ENCODE results near the gene RBM4. TPM values are rescaled to one million over a fixed set of nuclear protein-coding genes. Genes with fewer than 3 reads are reported as not detected.

The RBM4 gene
- total RNA-seq, 1 experiment from 2014 or later, result 94.4 TPM

- H3K9me3 ChIP-seq (ENCODE audit: control insufficient read depth in 1 of 2, insufficient read depth in 1 of 2, low read depth in 1 of 2, low read length in 2 of 2), result no peaks in the 10 kb centered on the region
- H3K36me3 ChIP-seq (ENCODE audit: control insufficient read depth in 1 of 2, insufficient read depth in 2 of 2, low read length in 2 of 2), result no peaks in the 10 kb centered on the region
- no peaks in the 10 kb centered on the region for H4K20me1 ChIP-seq (ENCODE audit: insufficient read depth)
- DNase-seq (ENCODE audit: low read depth, low spot score) (no peak), ATAC-seq (no peak)
- no peak overlapping the region for H2AFZ ChIP-seq (ENCODE audit: low read depth, low read length, poor library complexity, severe bottlenecking)
- no peak for TF ChIP-seq JUND (IDR thresholded peaks at IDR 0.05)
- no peak for TF ChIP-seq CBX3 (IDR thresholded peaks at IDR 0.05; ENCODE audit: low read depth)
- no peak for TF ChIP-seq REST (IDR thresholded peaks at IDR 0.05; ENCODE audit: low read depth)
- TF ChIP-seq ZFX (IDR thresholded peaks at IDR 0.05), result no peak
- no peak for TF ChIP-seq ATF3 (IDR thresholded peaks at IDR 0.05)
- no peak for TF ChIP-seq EZH2 (IDR thresholded peaks at IDR 0.05)
- no peak for TF ChIP-seq YY1 (IDR thresholded peaks at IDR 0.05; ENCODE audit: extremely low read depth, insufficient replicate concordance, low read depth, low read length)
- TF ChIP-seq EZH2phosphoT487 (IDR thresholded peaks at IDR 0.05; ENCODE audit: borderline replicate concordance), result no peak
- TF ChIP-seq SP1 (IDR thresholded peaks at IDR 0.05; ENCODE audit: low read depth), result no peak
- TF ChIP-seq RAD21 (IDR thresholded peaks at IDR 0.05; ENCODE audit: low read depth), result no peak
- TF ChIP-seq FOSL1 (IDR thresholded peaks at IDR 0.05; ENCODE audit: low read depth), result no peak
- no peak for TF ChIP-seq MAX (IDR thresholded peaks at IDR 0.05)
- TF ChIP-seq CEBPB (IDR thresholded peaks at IDR 0.05; ENCODE audit: low read depth), result no peak
- TF ChIP-seq SIN3A (IDR thresholded peaks at IDR 0.05; ENCODE audit: low read depth), result no peak
- TF ChIP-seq SRF (IDR thresholded peaks at IDR 0.05; ENCODE audit: low read depth), result no peak
- TF ChIP-seq ZNF274 (IDR thresholded peaks at IDR 0.05; ENCODE audit: low read depth, low read length), result no peak
- TF ChIP-seq CTCF (IDR thresholded peaks at IDR 0.05 in 2 of 3, conservative IDR thresholded peaks at IDR 0.05 in 1 of 3; ENCODE audit: borderline replicate concordance in 1 of 3, insufficient read depth in 1 of 3, low read depth in 2 of 3, low read length in 2 of 3), result no peak
- TF ChIP-seq POLR2A (IDR thresholded peaks at IDR 0.05; ENCODE audit: borderline replicate concordance, extremely low read depth, insufficient read depth, insufficient read length), result no peak
- no peak for TF ChIP-seq TCF7L2 (IDR thresholded peaks at IDR 0.05; ENCODE audit: borderline replicate concordance, extremely low read depth, insufficient read depth, insufficient read length)
- ChIA-PET RAD21 (ENCODE audit: low non-redundant PET in 1 of 2, low total read pairs in 2 of 2, uncharacterized antibody in 2 of 2, unreplicated experiment in 2 of 2) (no interaction called here), POLR2A (no interaction called here), CTCF (interaction anchor here (1.1 kb wide), 1 partner anchor 7 kb away, joined by 3 read pairs; the partner anchor contains the start of gene RBM4B)
- H3K79me2 ChIP-seq (ENCODE audit: insufficient read depth, low read length), result no peaks in the 10 kb centered on the region
- H3K27ac ChIP-seq (ENCODE audit: low read depth, low read length), result no peak overlapping the region
- H3K9me2 ChIP-seq (ENCODE audit: insufficient read depth), result no peaks in the 10 kb centered on the region
- no peak overlapping the region for H3K9ac ChIP-seq (ENCODE audit: low read length)
- intact Hi-C loops (cut with micrococcal nuclease), result no loop called here
- no TSS peak for BruUV-seq (replicated peaks)
- no peaks in the 10 kb centered on the region for H3K27me3 ChIP-seq (ENCODE audit: insufficient read depth, low read length)
- no peak overlapping the region for H3K4me3 ChIP-seq (replicated peaks in 1 of 2; ENCODE audit: low read depth in 1 of 2, low read length in 2 of 2)
- no peak overlapping the region for H3K4me2 ChIP-seq (ENCODE audit: low read length)
- no peaks in the 10 kb centered on the region for H3K4me1 ChIP-seq (ENCODE audit: control insufficient read depth in 1 of 2, insufficient read depth in 2 of 2, low read length in 2 of 2)
Measured at GRCh38 chr11:66685276-66686099, 47.0 kb downstream of the RBM4 start.
